ENCODE data around the gene ZNF575.

DNA sequence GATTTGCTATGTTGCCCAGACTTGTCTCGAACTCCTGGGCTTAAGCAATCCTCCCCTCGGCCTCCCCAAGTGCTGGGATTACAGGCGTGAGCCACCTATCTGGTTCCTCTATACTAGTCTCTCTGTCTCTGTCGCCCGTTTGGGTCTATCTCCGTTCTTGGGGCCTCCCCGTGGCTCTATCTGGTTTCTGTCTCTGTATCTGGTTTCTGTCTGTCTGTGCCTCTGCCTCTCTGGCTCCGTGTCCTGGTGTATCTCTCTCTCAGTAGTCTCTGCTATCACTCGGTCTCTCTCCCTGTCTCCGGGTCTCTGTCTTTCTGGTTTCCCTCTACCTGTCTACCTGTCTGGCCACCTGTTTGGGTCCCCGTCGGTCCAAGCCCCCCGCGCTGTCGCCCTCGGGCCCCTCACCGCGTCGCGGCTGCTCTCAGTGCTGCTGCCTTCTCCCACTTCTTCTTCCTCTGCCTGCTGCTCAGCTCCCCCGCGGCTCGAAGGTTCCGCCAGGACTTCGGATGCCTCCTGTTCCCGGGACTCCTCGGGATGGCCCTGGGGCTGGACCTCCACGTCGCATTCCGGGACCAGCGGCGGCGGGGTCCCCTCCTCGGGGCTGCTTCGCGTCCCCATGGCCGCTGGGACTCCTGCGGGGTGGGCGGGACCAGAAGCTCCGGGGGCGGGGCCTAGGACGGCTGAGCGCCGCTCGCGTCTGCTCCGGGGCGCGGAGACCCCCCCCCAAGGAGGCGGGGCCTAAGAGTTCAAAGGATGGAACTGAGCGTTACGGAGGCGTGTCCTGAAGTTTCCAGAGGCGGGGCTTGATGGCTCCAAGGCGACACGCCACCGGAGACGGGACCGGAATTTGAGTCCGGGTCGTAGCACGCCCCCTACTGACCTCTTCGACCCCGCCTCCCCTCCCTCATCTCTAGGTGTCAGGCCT lies 29.2 kb upstream of the ZNF575 start:
- TF ChIP-seq, protein P1, sequence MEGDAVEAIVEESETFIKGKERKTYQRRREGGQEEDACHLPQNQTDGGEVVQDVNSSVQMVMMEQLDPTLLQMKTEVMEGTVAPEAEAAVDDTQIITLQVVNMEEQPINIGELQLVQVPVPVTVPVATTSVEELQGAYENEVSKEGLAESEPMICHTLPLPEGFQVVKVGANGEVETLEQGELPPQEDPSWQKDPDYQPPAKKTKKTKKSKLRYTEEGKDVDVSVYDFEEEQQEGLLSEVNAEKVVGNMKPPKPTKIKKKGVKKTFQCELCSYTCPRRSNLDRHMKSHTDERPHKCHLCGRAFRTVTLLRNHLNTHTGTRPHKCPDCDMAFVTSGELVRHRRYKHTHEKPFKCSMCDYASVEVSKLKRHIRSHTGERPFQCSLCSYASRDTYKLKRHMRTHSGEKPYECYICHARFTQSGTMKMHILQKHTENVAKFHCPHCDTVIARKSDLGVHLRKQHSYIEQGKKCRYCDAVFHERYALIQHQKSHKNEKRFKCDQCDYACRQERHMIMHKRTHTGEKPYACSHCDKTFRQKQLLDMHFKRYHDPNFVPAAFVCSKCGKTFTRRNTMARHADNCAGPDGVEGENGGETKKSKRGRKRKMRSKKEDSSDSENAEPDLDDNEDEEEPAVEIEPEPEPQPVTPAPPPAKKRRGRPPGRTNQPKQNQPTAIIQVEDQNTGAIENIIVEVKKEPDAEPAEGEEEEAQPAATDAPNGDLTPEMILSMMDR (conservative IDR thresholded peaks at IDR 0.05; ENCODE audit: low read depth, low read length), result peak; percentile 44
- TF ChIP-seq EZH2 (IDR thresholded peaks at IDR 0.05; ENCODE audit: borderline replicate concordance, low read depth, low read length, poor library complexity, severe bottlenecking), result no peak
